Measurements from ENCODE around the gene STON2.
"Not testable (repeated sequence)": the region's sequence is repeated elsewhere in the genome, so short reads cannot be mapped to it uniquely, and the experiment has no call there.

The STON2 gene

GRCh38 chr14:81260732-81261131 is 139.4 kb downstream of the STON2 start:
- no peak for DNase-seq

GRCh38 chr14:81256289-81256960 is 143.7 kb downstream of the STON2 start:
- DNase-seq, result no peak

- DNase-seq, result no peak
These were observed 147.8 kb downstream of the STON2 start for GRCh38 chr14:81252278-81252677.

GRCh38 chr14:81247271-81247766 is 152.8 kb downstream of the STON2 start:
- no peak for DNase-seq

- no peak for DNase-seq
These were observed 153.5 kb downstream of the STON2 start for GRCh38 chr14:81246461-81247270.

GRCh38 chr14:81245771-81246170 is 154.4 kb downstream of the STON2 start:
- no peak for DNase-seq

- DNase-seq, result not testable (repeated sequence)
These were observed 155.7 kb downstream of the STON2 start for GRCh38 chr14:81244431-81244830.

- no peak for DNase-seq
These were observed 156.6 kb downstream of the STON2 start for GRCh38 chr14:81243499-81243898.

- DNase-seq, result not testable (repeated sequence)
These were observed 163.3 kb downstream of the STON2 start for GRCh38 chr14:81236849-81237248.

GRCh38 chr14:81236138-81236537 is 164.0 kb downstream of the STON2 start:
- DNase-seq, result no peak

- no peak for DNase-seq
These were observed 165.0 kb downstream of the STON2 start for GRCh38 chr14:81235096-81235495.

GRCh38 chr14:81234278-81234677 is 165.8 kb downstream of the STON2 start:
- no peak for DNase-seq

GRCh38 chr14:81233615-81234014 is 166.5 kb downstream of the STON2 start:
- DNase-seq, result no peak

- no peak for DNase-seq
These were observed 168.6 kb downstream of the STON2 start for GRCh38 chr14:81231540-81231939.

- DNase-seq, result no peak
These were observed 175.9 kb downstream of the STON2 start for GRCh38 chr14:81224222-81224621.

GRCh38 chr14:81223788-81224187 is 176.3 kb downstream of the STON2 start:
- not testable (repeated sequence) for DNase-seq

- DNase-seq, result no peak
These were observed 177.4 kb downstream of the STON2 start for GRCh38 chr14:81222691-81223090.

GRCh38 chr14:81222126-81222525 is 178.0 kb downstream of the STON2 start:
- DNase-seq, result no peak

- DNase-seq, result no peak
These were observed 178.5 kb downstream of the STON2 start for GRCh38 chr14:81221579-81222102.

- DNase-seq, result peak; percentile 93
These were observed 179.1 kb downstream of the STON2 start, which contains the start of gene GTF2A1 for GRCh38 chr14:81220830-81221578. Gene GTF2A1 (minus strand): TSS chr14:81220959. CDS start chr14:81220518, 441 bp downstream.

- DNase-seq, result no peak
These were observed 179.6 kb downstream of the STON2 start for GRCh38 chr14:81220580-81220829.

- peak; percentile 43 for DNase-seq
These were observed 180.2 kb downstream of the STON2 start for GRCh38 chr14:81219759-81220579.

Data from activated gamma-delta T cell treated with Interleukin-2 at 50 U/mL for 16 hours (primary cell).